ENCODE measurements around the gene MYOF.
A peak's percentile ranks its signal among the peaks of the same experiment; 100 is the strongest.
"Not testable (repeated sequence)": the region's sequence is repeated elsewhere in the genome, so short reads cannot be mapped to it uniquely, and the experiment has no call there.

MYOF gene

GRCh38 chr10:93390306-93391090 lies 91.6 kb downstream of the MYOF start:
- no peak for DNase-seq (ENCODE audit: low read depth)

GRCh38 chr10:93386631-93387369 lies 95.3 kb downstream of the MYOF start:
- peak; percentile 69 for DNase-seq (ENCODE audit: low read depth)

- no peak for DNase-seq (ENCODE audit: low read depth)
Observed at GRCh38 chr10:93385345-93385744, 96.8 kb downstream of the MYOF start.

GRCh38 chr10:93384006-93384405 lies 98.1 kb downstream of the MYOF start:
- no peak for DNase-seq (ENCODE audit: low read depth)

GRCh38 chr10:93383562-93383981 lies 98.6 kb downstream of the MYOF start:
- DNase-seq (ENCODE audit: low read depth): peak; percentile 80

GRCh38 chr10:93379731-93380575 lies 102.2 kb downstream of the MYOF start:
- peak; percentile 34 for DNase-seq (ENCODE audit: low read depth)

GRCh38 chr10:93378997-93379730 lies 103.0 kb downstream of the MYOF start:
- DNase-seq (ENCODE audit: low read depth): no peak

- DNase-seq (ENCODE audit: low read depth): no peak
Observed at GRCh38 chr10:93378039-93378438, 104.1 kb downstream of the MYOF start.

- DNase-seq (ENCODE audit: low read depth): peak; percentile 80
Observed at GRCh38 chr10:93376372-93377293, 105.5 kb downstream of the MYOF start.

GRCh38 chr10:93370961-93371360 lies 111.2 kb downstream of the MYOF start:
- DNase-seq (ENCODE audit: low read depth): no peak

GRCh38 chr10:93369588-93370164 lies 112.5 kb downstream of the MYOF start:
- DNase-seq (ENCODE audit: low read depth): no peak

GRCh38 chr10:93368210-93368609 lies 113.9 kb downstream of the MYOF start:
- peak; percentile 67 for DNase-seq (ENCODE audit: low read depth)

GRCh38 chr10:93367664-93368063 lies 114.5 kb downstream of the MYOF start:
- no peak for DNase-seq (ENCODE audit: low read depth)

- DNase-seq (ENCODE audit: low read depth): no peak
Observed at GRCh38 chr10:93364966-93365365, 117.2 kb downstream of the MYOF start.

GRCh38 chr10:93363891-93364648 lies 118.1 kb downstream of the MYOF start:
- no peak for DNase-seq (ENCODE audit: low read depth)

- not testable (repeated sequence) for DNase-seq (ENCODE audit: low read depth)
Observed at GRCh38 chr10:93358398-93358797, 123.7 kb downstream of the MYOF start.

- DNase-seq (ENCODE audit: low read depth): no peak
Observed at GRCh38 chr10:93357680-93358079, 124.5 kb downstream of the MYOF start.

- DNase-seq (ENCODE audit: low read depth): no peak
Observed at GRCh38 chr10:93356516-93356915, 125.6 kb downstream of the MYOF start.

- peak; percentile 25 for DNase-seq (ENCODE audit: low read depth)
Observed at GRCh38 chr10:93352638-93353383, 129.3 kb downstream of the MYOF start.
